ENCODE measurements around the gene FRS3. TPM values are rescaled to one million over a fixed set of nuclear protein-coding genes. Genes with fewer than 3 reads are reported as not detected.

FRS3 gene
- total RNA-seq, 2 experiments from 2014 or later = 4.8 to 5.6 TPM

DNA sequence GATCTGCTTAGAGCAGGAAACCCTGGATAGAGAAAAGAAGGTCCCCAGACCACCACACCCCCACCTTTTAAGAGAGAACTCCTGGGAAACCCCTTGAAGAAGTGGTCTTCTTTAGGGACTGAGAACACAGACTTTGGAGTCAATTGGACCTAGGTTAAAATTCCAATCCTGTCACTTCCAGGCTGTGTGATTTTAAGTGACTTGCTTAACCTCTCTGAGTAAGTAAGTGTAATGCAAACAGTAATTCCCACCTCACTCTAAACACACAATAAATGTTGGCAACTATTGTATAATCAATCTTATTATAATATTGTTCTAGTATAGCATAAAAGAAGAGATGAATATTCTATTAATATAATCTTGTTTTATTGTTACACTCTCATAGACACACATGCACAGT, 47.6 kb downstream of the FRS3 start:
- no peaks in the 10 kb centered on the region for H3K36me3 Mint-ChIP-seq (ENCODE audit: low read depth)
- DNase-seq = no peak
- no peak overlapping the region for H3K27ac Mint-ChIP-seq
- no peaks in the 10 kb centered on the region for H3K27me3 Mint-ChIP-seq
- no peak for ATAC-seq
- intact Hi-C loops (cut with DNase I, micrococcal nuclease) = no loop called here
- no peaks in the 10 kb centered on the region for H3K9me3 Mint-ChIP-seq (ENCODE audit: low read depth)
- H3K4me3 Mint-ChIP-seq = no peak overlapping the region
- POLR2A ChIA-PET = no interaction called here
- CTCF ChIA-PET = interaction anchor here (0.6 to 3.1 kb wide), 3 partner anchors 55 to 994 kb away, joined by 3 to 19 read pairs (median 3); partner anchors contain the start of gene TOMM6
- peaks cover 35% of the 10 kb centered on the region for H3K4me1 Mint-ChIP-seq

DNA sequence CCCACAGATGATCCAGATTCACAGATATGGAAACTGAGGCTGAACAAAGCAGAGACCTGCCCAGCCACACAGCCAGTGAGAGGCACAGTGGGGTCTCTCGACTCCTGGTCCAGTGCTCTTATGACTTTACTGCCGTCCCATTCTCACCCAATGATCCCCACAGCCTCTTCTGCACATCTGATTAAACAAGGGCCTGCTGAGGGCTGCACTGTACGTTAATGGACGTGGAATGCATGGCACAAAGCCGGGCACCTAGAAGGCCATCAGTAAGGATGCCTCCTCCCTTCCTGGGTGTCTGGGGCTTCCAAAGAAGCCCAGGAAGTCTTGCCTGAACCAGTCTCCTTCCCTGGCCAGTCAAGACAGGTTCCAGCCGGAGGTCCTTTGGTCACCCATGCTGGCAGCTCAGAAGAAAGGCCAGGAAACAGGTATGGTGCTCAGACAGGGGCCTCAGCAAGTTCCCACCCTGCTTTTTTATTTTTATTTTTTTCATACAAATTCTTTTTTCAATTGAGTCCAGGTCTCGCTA, 48.1 kb downstream of the FRS3 start:
- ATAC-seq = no peak
- POLR2A ChIA-PET = no interaction called here
- H3K27ac Mint-ChIP-seq = no peak overlapping the region
- no peaks in the 10 kb centered on the region for H3K36me3 Mint-ChIP-seq (ENCODE audit: low read depth)
- H3K9me3 Mint-ChIP-seq (ENCODE audit: low read depth) = no peaks in the 10 kb centered on the region
- H3K27me3 Mint-ChIP-seq = no peaks in the 10 kb centered on the region
- CTCF ChIA-PET = no interaction called here
- no peak overlapping the region for H3K4me3 Mint-ChIP-seq
- peaks cover 40% of the 10 kb centered on the region for H3K4me1 Mint-ChIP-seq
- intact Hi-C loops (cut with DNase I, micrococcal nuclease) = no loop called here
- DNase-seq = no peak

DNA sequence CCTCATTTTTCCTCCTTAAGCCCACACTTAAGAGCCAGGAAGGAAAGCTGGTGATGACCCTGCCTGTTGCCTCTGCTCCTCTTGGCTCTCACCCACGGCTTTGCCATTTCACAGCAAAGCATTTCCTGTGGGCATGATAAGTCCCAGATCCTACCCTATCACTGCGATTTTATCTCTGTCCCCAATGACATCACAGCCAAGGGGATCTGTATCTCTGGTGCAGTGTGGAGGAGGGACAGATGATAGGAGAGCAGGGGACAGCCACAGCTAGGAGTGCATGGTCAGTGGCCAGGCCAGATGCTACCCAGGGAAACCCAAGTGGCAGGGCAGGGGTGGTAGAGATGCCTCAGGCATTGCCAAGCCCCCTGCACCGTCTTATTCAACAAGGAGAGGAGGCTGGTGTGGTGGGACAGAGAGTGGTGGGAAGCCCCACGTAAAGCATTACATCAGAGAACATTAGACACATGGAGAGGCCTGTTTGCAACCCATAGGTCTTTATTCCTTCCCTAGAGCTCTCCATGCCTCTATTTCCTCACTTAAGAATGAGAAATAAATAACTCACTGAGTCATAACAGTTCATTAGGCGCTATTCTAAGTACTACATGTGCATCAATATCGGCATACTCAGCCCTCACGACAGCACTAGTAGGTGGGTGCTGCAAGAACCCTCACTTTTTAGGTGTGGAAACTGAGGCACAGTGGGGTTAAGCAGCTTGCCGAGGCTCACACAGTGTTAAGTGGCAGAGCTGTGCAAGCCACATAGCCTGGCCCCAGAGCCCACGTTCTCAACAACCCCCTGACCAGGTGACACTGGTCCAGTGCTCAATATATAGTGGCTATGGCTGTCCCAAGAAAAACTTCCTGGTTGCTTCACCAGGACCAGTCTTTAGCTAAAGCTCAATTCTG, 48.9 kb downstream of the FRS3 start:
- no peak for ATAC-seq
- Mint-ChIP-seq H3K27ac (no peak overlapping the region), H3K4me3 (no peak overlapping the region)

DNA sequence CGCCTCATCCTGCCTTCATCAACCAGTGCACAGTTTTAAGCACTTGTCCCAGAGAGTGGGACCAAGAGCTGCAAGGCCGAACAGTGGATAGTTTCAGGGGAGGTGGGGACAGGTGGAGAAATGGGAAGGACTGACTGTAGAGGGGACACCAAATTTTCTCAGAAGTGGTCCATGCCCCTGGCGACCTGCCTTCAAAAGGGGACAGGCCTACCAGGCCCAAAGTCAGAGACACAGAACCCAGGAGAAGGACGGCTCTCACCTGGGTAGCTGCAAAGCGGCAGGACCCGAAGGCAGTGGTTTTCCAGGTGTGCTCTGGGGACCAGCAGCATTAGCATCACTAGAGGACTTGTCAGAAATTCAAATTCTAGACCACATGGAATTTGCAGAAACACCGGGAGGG, 50.1 kb downstream of the FRS3 start:
- ChIA-PET CTCF (interaction anchor here (0.6 kb wide), 1 partner anchor 118 kb away, joined by 3 read pairs; no protein-coding TSS in a partner anchor), POLR2A (interaction anchor here (0.6 kb wide), 1 partner anchor 8 kb away, joined by 4 read pairs; no protein-coding TSS in a partner anchor)
- intact Hi-C loops (cut with DNase I, micrococcal nuclease) = no loop called here
- DNase-seq = no peak
- no peak overlapping the region for H3K27ac Mint-ChIP-seq
- no peaks in the 10 kb centered on the region for H3K9me3 Mint-ChIP-seq (ENCODE audit: low read depth)
- H3K36me3 Mint-ChIP-seq (ENCODE audit: low read depth) = no peaks in the 10 kb centered on the region
- H3K27me3 Mint-ChIP-seq = no peaks in the 10 kb centered on the region
- ATAC-seq = no peak
- peaks cover 36% of the 10 kb centered on the region for H3K4me1 Mint-ChIP-seq
- no peak overlapping the region for H3K4me3 Mint-ChIP-seq

More for the DNA sequence above, 48.9 kb downstream of the FRS3 start:
- intact Hi-C loops (cut with DNase I, micrococcal nuclease) = no loop called here
- no peak for DNase-seq
- Mint-ChIP-seq H3K36me3 (ENCODE audit: low read depth) (no peaks in the 10 kb centered on the region), H3K27me3 (no peaks in the 10 kb centered on the region), H3K4me1 (peaks cover 38% of the 10 kb centered on the region), H3K9me3 (ENCODE audit: low read depth) (no peaks in the 10 kb centered on the region)
- ChIA-PET POLR2A (no interaction called here), CTCF (no interaction called here)

DNA sequence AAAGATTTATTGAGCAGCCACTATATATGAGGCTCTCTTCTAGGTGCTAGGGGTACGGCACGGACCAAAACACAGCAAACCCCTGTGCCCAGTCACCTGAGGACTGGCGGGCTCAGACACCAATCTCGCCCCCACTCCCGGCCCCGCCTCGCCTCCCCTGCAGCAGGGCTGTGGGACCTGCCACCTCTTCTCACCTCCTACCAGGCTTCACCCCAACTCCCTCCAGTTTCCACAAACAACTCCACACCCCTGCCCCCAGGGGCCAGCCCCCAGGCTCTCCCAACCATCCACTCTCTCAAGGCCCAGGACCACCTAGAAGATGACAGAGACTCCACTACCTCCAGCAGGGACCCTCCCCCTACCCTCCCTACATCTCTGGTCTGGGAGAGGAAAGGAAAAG, 50.7 kb downstream of the FRS3 start:
- no peak for DNase-seq
- intact Hi-C loops (cut with DNase I, micrococcal nuclease) = no loop called here
- Mint-ChIP-seq H3K27ac (no peak overlapping the region), H3K27me3 (no peaks in the 10 kb centered on the region), H3K36me3 (ENCODE audit: low read depth) (no peaks in the 10 kb centered on the region), H3K4me1 (peaks cover 36% of the 10 kb centered on the region), H3K4me3 (no peak overlapping the region), H3K9me3 (ENCODE audit: low read depth) (no peaks in the 10 kb centered on the region)
- ATAC-seq = no peak
- CTCF ChIA-PET = interaction anchor here (0.6 kb wide), 1 partner anchor 117 kb away, joined by 3 read pairs; no protein-coding TSS in a partner anchor
- POLR2A ChIA-PET = interaction anchor here (0.6 kb wide), 1 partner anchor 9 kb away, joined by 4 read pairs; no protein-coding TSS in a partner anchor

DNA sequence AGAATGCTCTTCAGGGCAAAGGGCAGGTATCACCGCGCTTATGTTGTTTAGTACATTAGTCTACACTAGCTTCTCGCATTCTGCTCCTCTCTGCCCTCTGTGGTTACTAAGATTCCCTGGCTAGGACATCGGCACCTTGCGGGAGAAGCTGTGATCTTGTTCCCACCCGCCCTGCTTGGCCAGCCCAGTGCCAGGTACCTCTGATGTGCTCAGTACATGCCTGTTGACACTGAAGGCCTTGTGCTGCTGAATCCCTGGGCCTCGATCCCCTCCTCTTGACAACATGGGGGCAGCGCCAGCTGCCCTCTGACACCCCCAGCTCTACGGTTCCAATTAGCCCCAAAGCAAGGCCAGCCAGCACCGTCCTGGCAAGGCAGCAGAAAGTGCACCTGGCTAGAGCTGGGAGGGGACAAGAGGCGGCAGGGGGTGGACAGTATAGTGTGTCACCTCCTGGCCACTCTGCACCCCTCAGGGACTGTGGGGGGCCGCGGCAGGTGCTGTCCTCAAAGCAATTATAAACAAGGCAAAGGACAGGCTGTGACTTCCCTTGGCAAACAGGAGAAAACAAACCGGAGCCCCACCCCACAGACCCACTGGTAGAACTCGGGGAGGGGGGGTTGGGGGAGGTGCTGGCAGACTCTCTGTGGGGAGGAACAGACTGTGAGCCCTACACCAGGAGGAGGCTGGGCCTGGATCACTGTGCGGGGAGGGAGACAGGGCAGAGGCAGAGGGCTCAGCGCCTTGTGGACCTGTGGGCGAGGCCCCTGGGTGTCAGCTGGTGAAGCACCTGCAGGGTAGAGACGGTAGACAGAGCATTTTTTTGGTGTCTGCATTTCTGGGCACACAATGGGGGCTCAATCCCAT, 51.4 kb downstream of the FRS3 start:
- H3K36me3 Mint-ChIP-seq (ENCODE audit: low read depth) = no peaks in the 10 kb centered on the region
- no peaks in the 10 kb centered on the region for H3K9me3 Mint-ChIP-seq (ENCODE audit: low read depth)
- intact Hi-C loops (cut with DNase I, micrococcal nuclease) = no loop called here
- peaks cover 31% of the 10 kb centered on the region for H3K4me1 Mint-ChIP-seq
- ATAC-seq = no peak
- no peak for DNase-seq
- POLR2A ChIA-PET = no interaction called here
- CTCF ChIA-PET = no interaction called here
- H3K4me3 Mint-ChIP-seq = no peak overlapping the region
- H3K27me3 Mint-ChIP-seq = no peaks in the 10 kb centered on the region
- H3K27ac Mint-ChIP-seq = no peak overlapping the region

DNA sequence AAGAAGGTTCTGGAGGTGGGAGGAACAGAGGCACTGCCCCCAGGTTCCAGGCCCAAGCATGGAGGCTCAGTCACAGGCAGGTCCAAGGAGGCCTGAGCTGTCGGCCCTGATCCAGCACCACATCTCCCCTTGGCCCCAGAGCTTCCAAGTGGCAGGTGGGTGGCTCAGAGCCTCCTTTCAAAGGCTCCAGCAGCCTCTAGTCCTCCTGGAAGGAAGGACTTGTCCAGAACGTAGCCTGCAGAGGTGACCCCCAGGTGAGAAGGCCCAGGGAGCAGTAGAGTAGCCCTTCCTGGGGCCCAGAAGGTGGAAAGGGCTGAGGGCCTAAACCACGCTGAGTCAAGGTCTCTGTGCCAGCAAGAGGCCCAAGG, 52.0 kb downstream of the FRS3 start:
- no peak for ATAC-seq
- no peak for DNase-seq
- Mint-ChIP-seq H3K27ac (no peak overlapping the region), H3K4me3 (no peak overlapping the region), H3K9me3 (ENCODE audit: low read depth) (no peaks in the 10 kb centered on the region), H3K27me3 (no peaks in the 10 kb centered on the region), H3K36me3 (ENCODE audit: low read depth) (no peaks in the 10 kb centered on the region), H3K4me1 (peaks cover 24% of the 10 kb centered on the region)
- ChIA-PET CTCF (no interaction called here), POLR2A (interaction anchor here (0.7 kb wide), 1 partner anchor 370 kb away, joined by 3 read pairs; no protein-coding TSS in a partner anchor)
- intact Hi-C loops (cut with DNase I, micrococcal nuclease) = no loop called here

DNA sequence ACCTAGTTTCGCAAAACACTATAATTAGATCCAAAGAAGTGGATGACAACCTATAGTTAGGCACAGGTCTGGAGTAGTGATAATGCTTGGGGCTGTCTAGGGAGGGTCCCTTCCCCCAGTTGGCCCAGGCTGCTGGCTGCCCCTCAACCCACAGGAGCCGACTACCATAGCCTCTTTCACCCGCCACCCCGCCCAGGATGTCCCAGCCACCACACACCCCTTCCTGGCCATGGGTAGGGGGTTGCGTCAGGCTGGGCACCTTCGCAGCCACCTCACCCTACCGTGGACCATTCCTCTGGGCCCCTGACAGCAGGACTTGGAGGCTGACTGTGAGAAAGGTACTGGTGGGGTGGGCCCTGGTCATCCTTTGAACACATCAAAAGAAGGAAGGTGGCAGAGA, 52.8 kb downstream of the FRS3 start:
- Mint-ChIP-seq H3K9me3 (ENCODE audit: low read depth) (no peaks in the 10 kb centered on the region), H3K4me1 (peaks cover 20% of the 10 kb centered on the region), H3K36me3 (ENCODE audit: low read depth) (no peaks in the 10 kb centered on the region), H3K27me3 (no peaks in the 10 kb centered on the region), H3K27ac (no peak overlapping the region), H3K4me3 (no peak overlapping the region)
- no peak for ATAC-seq
- ChIA-PET POLR2A (interaction anchor here (0.7 kb wide), 1 partner anchor 371 kb away, joined by 3 read pairs; no protein-coding TSS in a partner anchor), CTCF (no interaction called here)
- no peak for DNase-seq
- intact Hi-C loops (cut with DNase I, micrococcal nuclease) = no loop called here

DNA sequence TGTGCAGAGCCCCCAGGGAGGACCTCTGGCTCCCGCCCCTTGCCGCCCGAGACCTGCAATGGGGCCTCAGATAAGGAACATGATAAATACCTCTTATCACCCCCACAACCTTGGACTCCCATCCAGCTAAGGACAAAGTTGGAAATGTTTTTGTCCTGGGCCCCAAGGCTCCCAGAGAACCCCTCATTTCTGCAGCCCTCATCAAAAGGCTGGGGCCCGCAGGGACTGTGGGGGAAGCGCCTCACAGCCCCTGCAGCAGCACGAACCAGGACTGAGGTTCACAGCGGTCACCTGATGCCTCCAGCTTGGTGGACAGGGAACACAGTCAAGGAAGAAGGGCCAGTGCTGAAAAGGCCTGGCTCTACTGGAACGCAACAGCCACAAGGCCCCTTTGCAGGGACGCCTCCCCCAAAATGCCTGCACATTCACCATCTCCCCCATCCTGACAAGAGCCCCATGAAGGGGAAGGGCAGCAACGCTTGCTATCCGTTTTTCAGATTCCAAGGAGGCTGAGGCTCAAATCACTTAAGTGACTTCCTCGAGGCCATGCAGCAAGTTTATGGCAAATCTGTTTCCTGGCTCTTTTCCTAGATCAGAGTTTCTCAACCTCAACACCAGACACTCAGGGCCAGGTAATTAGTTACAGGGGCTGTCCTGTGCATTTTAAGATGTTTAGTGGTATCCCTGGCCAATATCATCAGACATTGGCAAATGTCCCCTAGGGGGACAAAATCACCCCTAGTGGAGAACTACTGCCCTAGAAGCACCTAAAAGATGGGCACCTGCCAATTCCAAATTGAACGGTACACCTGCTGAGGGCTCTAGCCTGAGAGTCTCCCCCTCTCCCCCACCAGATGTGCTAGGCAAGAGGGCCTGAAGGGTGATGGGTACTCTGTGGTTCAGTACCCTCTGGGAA, 54.9 kb downstream of the FRS3 start:
- Mint-ChIP-seq H3K4me3 (no peak overlapping the region), H3K36me3 (ENCODE audit: low read depth) (no peaks in the 10 kb centered on the region), H3K4me1 (peaks cover 7% of the 10 kb centered on the region), H3K9me3 (ENCODE audit: low read depth) (no peaks in the 10 kb centered on the region), H3K27me3 (no peaks in the 10 kb centered on the region), H3K27ac (no peak overlapping the region)
- DNase-seq (no peak), ATAC-seq (no peak)
- CTCF ChIA-PET = no interaction called here
- POLR2A ChIA-PET = no interaction called here
- intact Hi-C loops (cut with DNase I, micrococcal nuclease) = no loop called here

DNA sequence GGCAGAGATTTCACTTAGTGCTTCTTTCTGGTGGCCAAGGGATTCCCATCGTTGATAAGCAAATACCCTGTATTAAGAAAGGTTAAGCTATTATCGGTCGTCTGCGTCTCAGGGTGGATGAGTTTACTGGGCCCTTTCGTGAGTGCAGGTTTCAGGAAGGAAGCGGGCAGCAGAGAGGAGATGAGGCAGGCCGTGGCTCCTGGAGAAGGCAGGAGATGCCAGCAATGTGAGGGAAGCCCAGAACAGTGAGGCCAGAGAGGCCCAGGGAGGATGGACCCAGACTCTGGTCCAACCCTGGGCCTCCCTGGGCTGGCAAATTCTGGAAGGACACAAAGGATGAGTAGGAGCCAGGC, 55.5 kb downstream of the FRS3 start:
- POLR2A ChIA-PET = no interaction called here
- peaks cover 7% of the 10 kb centered on the region for H3K4me1 Mint-ChIP-seq
- no peak for DNase-seq
- H3K4me3 Mint-ChIP-seq = no peak overlapping the region
- H3K36me3 Mint-ChIP-seq (ENCODE audit: low read depth) = no peaks in the 10 kb centered on the region
- H3K9me3 Mint-ChIP-seq (ENCODE audit: low read depth) = no peaks in the 10 kb centered on the region
- H3K27me3 Mint-ChIP-seq = no peaks in the 10 kb centered on the region
- CTCF ChIA-PET = no interaction called here
- intact Hi-C loops (cut with DNase I, micrococcal nuclease) = no loop called here
- ATAC-seq = no peak
- no peak overlapping the region for H3K27ac Mint-ChIP-seq
